K562 (cell line): ENCODE measurements around the gene DHCR7. TPM values are rescaled to one million over a fixed set of nuclear protein-coding genes. Genes with fewer than 3 reads are reported as not detected.

Experiments used
- ATAC-seq: fragments of 200-7000 bp; cut with Tn5 transposase; 3 replicates; pipeline ENCODE4 v1.9.1; 2020; ENCODE audit warnings: moderate library complexity
- BruUV-seq: library from RNA; stranded (reverse); fragments of 400-500 nt; replicated peaks from 2 replicates; lab custom pipeline; 2021; lab: Mats Ljungman, UMichigan
- CTCF ChIA-PET: fragments of 300-600 bp; formaldehyde crosslinking; extraction: SDS; loops from one replicate; lab custom pipeline; 2021; ENCODE audit warnings: low intra/inter-chr PET ratio; lab: Yijun Ruan, JAX
- POLR2A ChIA-PET: fragments of 300-600, 350-650 bp; sonication (Branson Sonifier 250); formaldehyde crosslinking; extraction: SDS; loops from one replicate; lab custom pipeline; 2021; ENCODE audit warnings: antibody characterized with exemption, inconsistent platforms; lab: Yijun Ruan, JAX
- DNase-seq, 4 experiments: peaks; one replicate each; pipeline versions ENCODE4 v3.0.0 to v3.0.0-alpha.2; 2011 to 2018; ENCODE audit warnings: low spot score in 3 of 4, mixed read lengths in 3 of 4; ENCODE audit errors: extremely low read depth in 1 of 4
- FAIRE-seq: peaks from 2 replicates; lab custom pipeline; 2011; peaks lifted over from hg19 to GRCh38; lab: Jason Lieb, UNC
- H2AFZ ChIP-seq: 2 replicates; pipeline ENCODE4 v1.6.0; 2011; ENCODE audit warnings: low read depth, low read length, control low read depth, inconsistent platforms
- H3K27ac ChIP-seq: fragments of 200-600 bp; 3 replicates; pipeline ENCODE4 v1.8.0; 2011; ENCODE audit warnings: low read depth, mild to moderate bottlenecking, control low read depth, inconsistent platforms, low read length, moderate library complexity, mixed read lengths; ENCODE audit errors: extremely low read depth
- H3K27me3 ChIP-seq, 2 experiments: fragments of 300-600 bp in 1 of 2; 2 replicates in 1 of 2; 3 replicates in 1 of 2; pipeline versions ENCODE4 v1.6.0 to v1.8.0; 2011; ENCODE audit warnings: inconsistent platforms in 2 of 2, low read length in 2 of 2, mild to moderate bottlenecking in 1 of 2, mixed read lengths in 1 of 2, moderate library complexity in 1 of 2; ENCODE audit not compliant: control insufficient read depth in 2 of 2, insufficient read depth in 2 of 2
- H3K36me3 ChIP-seq: fragments of 300-600 bp; 3 replicates; pipeline ENCODE4 v1.8.0; 2011; ENCODE audit warnings: mild to moderate bottlenecking, low read length, inconsistent platforms; ENCODE audit not compliant: control insufficient read depth, insufficient read depth
- H3K4me1 ChIP-seq, 2 experiments: fragments of 200-600 bp in 1 of 2; replicated peaks in 1 of 2; 2 replicates in 1 of 2; 3 replicates in 1 of 2; pipeline versions ENCODE4 v1.5.1 to v1.8.0; 2011; ENCODE audit warnings: inconsistent platforms in 2 of 2, low read length in 2 of 2, mild to moderate bottlenecking in 1 of 2, mixed read lengths in 1 of 2, moderate library complexity in 1 of 2; ENCODE audit not compliant: control insufficient read depth in 2 of 2, insufficient read depth in 2 of 2
- H3K4me2 ChIP-seq: 2 replicates; pipeline ENCODE4 v1.6.1; 2011; ENCODE audit warnings: low read length, control low read depth, inconsistent platforms, mixed read lengths; ENCODE audit not compliant: insufficient read depth
- H3K4me3 ChIP-seq: fragments of 200-600 bp; sonication (generic), shearing (Covaris generic); 2 replicates; pipeline ENCODE4 v1.5.1; 2016; ENCODE audit warnings: control low read depth, inconsistent platforms
- H3K79me2 ChIP-seq: fragments of 200-600 bp; 3 replicates; pipeline ENCODE4 v1.8.0; 2011; ENCODE audit warnings: low read length, inconsistent platforms; ENCODE audit not compliant: control insufficient read depth, insufficient read depth
- H3K9ac ChIP-seq, 2 experiments: 2 replicates each; pipeline versions ENCODE4 v1.6.0 to v1.6.1; 2011; ENCODE audit warnings: low read depth in 2 of 2, low read length in 2 of 2, control low read depth in 1 of 2, inconsistent platforms in 1 of 2, mild to moderate bottlenecking in 1 of 2, mixed read lengths in 1 of 2; ENCODE audit not compliant: insufficient read depth in 1 of 2
- H3K9me1 ChIP-seq: one replicate; pipeline ENCODE4 v1.6.0; 2011; ENCODE audit warnings: inconsistent platforms, mild to moderate bottlenecking, low read length, moderate library complexity; ENCODE audit not compliant: control insufficient read depth, insufficient read depth
- H3K9me3 ChIP-seq: replicated peaks from 2 replicates; pipeline ENCODE4 v1.5.1; 2011; ENCODE audit warnings: low read depth, low read length, inconsistent platforms; ENCODE audit not compliant: control insufficient read depth, insufficient read depth
- H4K20me1 ChIP-seq: replicated peaks from 2 replicates; pipeline ENCODE4 v1.6.1; 2011; ENCODE audit warnings: low read length, inconsistent platforms, mixed read lengths; ENCODE audit not compliant: control insufficient read depth, insufficient read depth
- EP300 ChIP-seq: IDR thresholded peaks from 2 replicates; pipeline ENCODE4 v1.6.1; 2012; ENCODE audit warnings: low read length, improper control_type of control experiment
- FOS ChIP-seq: IDR thresholded peaks from 3 replicates; pipeline ENCODE4 v1.6.1; 2011; ENCODE audit not compliant: insufficient read length; ENCODE audit errors: extremely low read depth
- KAT8 ChIP-seq: fragments of 450-650 bp; IDR thresholded peaks from 2 replicates; pipeline ENCODE4 v1.6.1; 2016; ENCODE audit warnings: low read depth, mild to moderate bottlenecking
- MEF2D ChIP-seq: conservative IDR thresholded peaks from 2 replicates; pipeline ENCODE4 v1.6.1; 2016; ENCODE audit warnings: low read depth, missing genetic modification characterization, missing compliant biosample characterization
- NR2C1 ChIP-seq, 2 experiments: fragments of 450-650 bp; IDR thresholded peaks; 2 replicates each; pipeline ENCODE4 v1.6.1; 2017; ENCODE audit warnings: mild to moderate bottlenecking in 2 of 2, antibody characterized with exemption in 1 of 2, inconsistent platforms in 1 of 2, missing compliant biosample characterization in 1 of 2, missing genetic modification characterization in 1 of 2
- YBX1 ChIP-seq: fragments of 450-650 bp; IDR thresholded peaks from 2 replicates; pipeline ENCODE4 v1.7.1; 2016; ENCODE audit warnings: mild to moderate bottlenecking
- WGBS: fragments of 100-300 bp; shearing (Covaris generic); methylation state at CpG from one replicate; pipeline ENCODE4 v1.1.6; 2016; ENCODE audit warnings: low coverage, mixed read lengths; ENCODE audit not compliant: insufficient coverage; ENCODE audit errors: missing lambda C conversion rate; 5-methylcytosine and 5-hydroxymethylcytosine counted together
- in situ Hi-C: fragments of 300-500 bp; cut with MboI; formaldehyde crosslinking; loops from 4 replicates; pipeline ENCODE4 v1.15.0; 2018; ENCODE audit warnings: inconsistent platforms, mixed read lengths
- intact Hi-C: fragments of 100-400 bp; cut with micrococcal nuclease; formaldehyde crosslinking; loops from 2 replicates; pipeline ENCODE4 v1.14.2; 2022
- polyA plus RNA-seq, 8 experiments: library from polyadenylated mRNA; depleted of rRNA in 4 of 8; stranded (reverse) in 5 of 8; unstranded in 3 of 8; fragments of >200 nt; fragmentation: Nextera tagmentation in 2 of 8; fragmentation: Illumina TruSeq in 1 of 8; extraction: Ambion mirVana in 2 of 8; extraction: Trizol in 1 of 8; gene quantifications; 2 replicates each; pipeline versions ENCODE4 v1.2.1 to v1.2.3, GENCODE V29; 2011 to 2014; ENCODE audit warnings: inconsistent platforms in 1 of 8, missing spikeins in 1 of 8
- total RNA-seq, 7 experiments: library from RNA; depleted of rRNA in 6 of 7; stranded (reverse); fragments of >200 nt in 6 of 7; fragmentation: Illumina TruSeq in 2 of 7; extraction: Trizol in 2 of 7; gene quantifications; 2 replicates each; pipeline versions ENCODE4 v1.2.1 to v1.2.3, GENCODE V29; 2011 to 2021; ENCODE audit warnings: low replicate concordance in 1 of 7
- TF ChIP-seq, protein P1 (sequence below): fragments of 250-450 bp; sonication (Bioruptor Pico); IDR thresholded peaks from 2 replicates; pipeline ENCODE4 v1.4.0; 2020

Gene DHCR7
- total and polyA plus RNA-seq, 9 of the 15 experiments (the other 6 are each of a cell fraction or from before 2014, with no cell fraction given) = 8.4 to 192 (median 82.4) TPM

DNA sequence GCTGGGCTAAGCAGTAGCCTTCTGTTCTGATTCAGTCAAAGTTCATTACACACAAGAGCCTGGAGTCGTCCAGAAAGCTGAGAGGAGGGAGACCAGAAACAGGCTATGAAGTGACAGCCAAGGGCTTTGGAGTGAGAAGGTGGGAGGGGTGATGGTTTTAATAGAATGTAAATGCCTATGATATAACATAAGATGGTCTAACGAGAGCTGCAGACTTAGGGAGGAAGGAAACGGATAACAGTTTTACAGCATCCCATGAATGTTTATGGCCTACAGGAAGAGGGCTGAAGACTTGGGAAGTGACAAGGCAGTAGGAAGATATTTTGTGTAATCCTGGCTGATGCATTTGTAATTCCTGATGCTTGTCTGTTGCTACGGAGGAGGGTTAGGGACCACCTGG, 62.0 kb downstream of the DHCR7 start:
- ChIA-PET POLR2A (interaction anchor here (0.8 kb wide), 1 partner anchor 574 kb away, joined by 3 read pairs; no protein-coding TSS in a partner anchor), CTCF (no interaction called here)

DNA sequence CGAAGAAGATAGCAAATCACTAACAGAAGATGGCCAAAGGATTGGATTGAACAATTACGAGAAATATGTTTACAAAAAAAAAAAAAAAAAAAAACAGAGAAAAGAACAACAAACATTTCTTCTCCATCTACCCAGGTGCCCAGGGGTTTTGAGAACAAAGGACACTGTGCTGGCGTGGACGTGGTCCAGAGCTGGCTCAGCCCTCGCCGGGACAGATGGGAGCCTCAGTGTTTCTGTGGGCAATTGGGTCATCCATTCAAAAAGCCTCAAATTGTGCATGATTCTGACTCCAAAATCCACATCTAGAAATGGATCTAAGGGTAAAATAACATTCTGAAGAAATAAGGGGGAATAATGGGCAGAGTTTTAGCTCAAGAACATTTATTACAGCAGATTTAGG, 63.1 kb downstream of the DHCR7 start:
- no peaks in the 10 kb centered on the region for H4K20me1 ChIP-seq
- POLR2A ChIA-PET = interaction anchor here (1.0 kb wide), 1 partner anchor 155 kb away, joined by 3 read pairs; no protein-coding TSS in a partner anchor
- no peak overlapping the region for H3K4me2 ChIP-seq
- ATAC-seq = no peak
- no peaks in the 10 kb centered on the region for H3K36me3 ChIP-seq
- H3K9me3 ChIP-seq = no peaks in the 10 kb centered on the region
- no peak overlapping the region for H2AFZ ChIP-seq
- in situ Hi-C loops (no loop called here), intact Hi-C loops (no loop called here)
- 4% methylated on average over 5 of the region's 6 CpGs for whole genome bisulfite sequencing
- H3K9ac ChIP-seq = no peak overlapping the region
- no peak for DNase-seq
- no peaks in the 10 kb centered on the region for H3K79me2 ChIP-seq
- no TSS peak for BruUV-seq
- TF ChIP-seq FOS = no peak
- TF ChIP-seq NR2C1 (IDR thresholded peaks at IDR 0.05) = no peak
- no peak for TF ChIP-seq NR2C1 (tag; IDR thresholded peaks at IDR 0.05)
- no peak for TF ChIP-seq YBX1
- no peaks in the 10 kb centered on the region; a peak in 1 of 5 replicates for H3K4me1 ChIP-seq
- H3K4me3 ChIP-seq = no peak overlapping the region
- FAIRE-seq = no peak
- CTCF ChIA-PET = no interaction called here
- H3K9me1 ChIP-seq = no peaks in the 10 kb centered on the region
- H3K27me3 ChIP-seq = peaks cover 11 to 25% of the 10 kb centered on the region in 2 experiments; a peak in 3 of 5 replicates
- no peak overlapping the region for H3K27ac ChIP-seq

More for the DNA sequence above, 62.0 kb downstream of the DHCR7 start:
- DNase-seq (no peak), ATAC-seq (no peak), FAIRE-seq (no peak)
- no peaks in the 10 kb centered on the region for H3K9me1 ChIP-seq
- in situ Hi-C loops (no loop called here), intact Hi-C loops (no loop called here)
- no peaks in the 10 kb centered on the region; a peak in 1 of 5 replicates for H3K4me1 ChIP-seq
- no peaks in the 10 kb centered on the region for H4K20me1 ChIP-seq
- H3K27me3 ChIP-seq = peaks cover 12 to 30% of the 10 kb centered on the region in 2 experiments; a peak in 3 of 5 replicates
- H2AFZ ChIP-seq = no peak overlapping the region
- H3K4me3 ChIP-seq = no peak overlapping the region
- H3K4me2 ChIP-seq = no peak overlapping the region
- H3K9me3 ChIP-seq = no peaks in the 10 kb centered on the region
- H3K79me2 ChIP-seq = no peaks in the 10 kb centered on the region
- no TSS peak for BruUV-seq
- WGBS = 2% methylated on average over 4 of the region's 4 CpGs
- no peak overlapping the region for H3K9ac ChIP-seq
- H3K36me3 ChIP-seq = no peaks in the 10 kb centered on the region
- TF ChIP-seq MEF2D (tag) = no peak
- TF ChIP-seq EP300 = no peak
- TF ChIP-seq, protein P1, sequence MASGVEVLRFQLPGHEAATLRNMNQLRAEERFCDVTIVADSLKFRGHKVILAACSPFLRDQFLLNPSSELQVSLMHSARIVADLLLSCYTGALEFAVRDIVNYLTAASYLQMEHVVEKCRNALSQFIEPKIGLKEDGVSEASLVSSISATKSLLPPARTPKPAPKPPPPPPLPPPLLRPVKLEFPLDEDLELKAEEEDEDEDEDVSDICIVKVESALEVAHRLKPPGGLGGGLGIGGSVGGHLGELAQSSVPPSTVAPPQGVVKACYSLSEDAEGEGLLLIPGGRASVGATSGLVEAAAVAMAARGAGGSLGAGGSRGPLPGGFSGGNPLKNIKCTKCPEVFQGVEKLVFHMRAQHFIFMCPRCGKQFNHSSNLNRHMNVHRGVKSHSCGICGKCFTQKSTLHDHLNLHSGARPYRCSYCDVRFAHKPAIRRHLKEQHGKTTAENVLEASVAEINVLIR (CRISPR knock-in tag) = no peak
- no peak for TF ChIP-seq KAT8
- TF ChIP-seq, all 486 proteins: peak for 0
- no peak overlapping the region for H3K27ac ChIP-seq
